Neural cell (in vitro differentiated cells): ENCODE measurements around the gene UNCX. TPM values are rescaled to one million over a fixed set of nuclear protein-coding genes. Genes with fewer than 3 reads are reported as not detected.
A peak's percentile ranks its signal among the peaks of the same experiment; 100 is the strongest.
"Not testable (repeated sequence)": the region's sequence is repeated elsewhere in the genome, so short reads cannot be mapped to it uniquely, and the experiment has no call there.

ENCODE experiments used
- H2AFZ ChIP-seq: fragments of 200-600, 300-800 bp; sonication (generic), shearing (Covaris generic); 2 replicates; pipeline ENCODE4 v1.6.0; 2014; ENCODE audit warnings: low read depth, mild to moderate bottlenecking, antibody characterized with exemption, low read length, moderate library complexity
- H3F3A ChIP-seq: fragments of 200-600 bp; shearing (Covaris generic); 2 replicates; pipeline ENCODE4 v1.6.1; 2016; ENCODE audit warnings: mild to moderate bottlenecking, moderate library complexity, mixed read lengths, antibody characterized with exemption, low read length; ENCODE audit not compliant: insufficient read depth, poor library complexity, severe bottlenecking
- H3K27ac ChIP-seq: fragments of 200-600, 300-800 bp; sonication (generic), shearing (Covaris generic); 2 replicates; pipeline ENCODE4 v1.5.1; 2014; ENCODE audit warnings: mild to moderate bottlenecking, low read length, moderate library complexity
- H3K27me3 ChIP-seq: fragments of 300-800, 200-600 bp; sonication (generic), shearing (Covaris generic); 2 replicates; pipeline ENCODE4 v1.6.0; 2014; ENCODE audit warnings: mild to moderate bottlenecking, low read depth, low read length, moderate library complexity; ENCODE audit not compliant: insufficient read depth
- H3K36me3 ChIP-seq: fragments of 300-800, 200-600 bp; sonication (generic), shearing (Covaris generic); 2 replicates; pipeline ENCODE4 v1.5.1; 2014; ENCODE audit warnings: mild to moderate bottlenecking, antibody characterized with exemption, low read length, moderate library complexity; ENCODE audit not compliant: insufficient read depth
- H3K4me2 ChIP-seq: fragments of 300-800, 200-600 bp; sonication (generic), shearing (Covaris generic); 2 replicates; pipeline ENCODE4 v1.6.0; 2014; ENCODE audit warnings: mild to moderate bottlenecking, low read length
- H3K4me3 ChIP-seq: fragments of 300-800, 200-600 bp; sonication (generic), shearing (Covaris generic); 2 replicates; pipeline ENCODE4 v1.5.1; 2014; ENCODE audit warnings: mild to moderate bottlenecking, low read length, moderate library complexity
- H3K79me2 ChIP-seq: fragments of 200-600 bp; shearing (Covaris generic); replicated peaks from 2 replicates; pipeline ENCODE4 v1.6.0; 2014; ENCODE audit warnings: mild to moderate bottlenecking, low read length, moderate library complexity; ENCODE audit not compliant: insufficient read depth
- H3K9ac ChIP-seq: fragments of 300-800, 200-600 bp; sonication (generic), shearing (Covaris generic); 2 replicates; pipeline ENCODE4 v1.6.1; 2016; ENCODE audit warnings: mild to moderate bottlenecking, low read length, mixed read lengths
- H3K9me2 ChIP-seq: fragments of 200-600 bp; shearing (Covaris generic); 2 replicates; pipeline ENCODE4 v1.6.1; 2016; ENCODE audit warnings: mild to moderate bottlenecking, low read length, mixed read lengths; ENCODE audit not compliant: insufficient read depth
- H3K9me3 ChIP-seq: fragments of 200-600, 300-800 bp; sonication (generic), shearing (Covaris generic); 2 replicates; pipeline ENCODE4 v1.6.1; 2016; ENCODE audit warnings: mild to moderate bottlenecking, mixed run types, low read length, moderate library complexity, mixed read lengths
- H4K20me1 ChIP-seq: fragments of 200-600 bp; shearing (Covaris generic); 2 replicates; pipeline ENCODE4 v1.6.1; 2016; ENCODE audit warnings: mild to moderate bottlenecking, mixed run types; ENCODE audit not compliant: insufficient read depth
- CTCF ChIP-seq: fragments of 450-650 bp; IDR thresholded peaks from 2 replicates; pipeline ENCODE4 v1.5.1; 2014; ENCODE audit warnings: antibody characterized with exemption, mild to moderate bottlenecking, moderate library complexity; ENCODE audit not compliant: poor library complexity, severe bottlenecking
- EP300 ChIP-seq: fragments of 450-650 bp; conservative IDR thresholded peaks from 2 replicates; pipeline ENCODE4 v1.6.1; 2014; ENCODE audit warnings: antibody characterized with exemption, mild to moderate bottlenecking, moderate library complexity; ENCODE audit not compliant: poor library complexity, severe bottlenecking
- EZH2 ChIP-seq: fragments of 200-600, 300-800 bp; shearing (Covaris generic), sonication (generic); IDR thresholded peaks from 2 replicates; pipeline ENCODE4 v1.6.1; 2014; ENCODE audit warnings: antibody characterized with exemption, low read length, borderline replicate concordance, mild to moderate bottlenecking; ENCODE audit not compliant: insufficient read depth, poor library complexity, severe bottlenecking
- MXI1 ChIP-seq: fragments of 450-650 bp; conservative IDR thresholded peaks from 2 replicates; pipeline ENCODE4 v1.6.1; 2014; ENCODE audit warnings: antibody characterized with exemption, mild to moderate bottlenecking; ENCODE audit not compliant: poor library complexity, severe bottlenecking
- POLR2AphosphoS5 ChIP-seq: IDR thresholded peaks from 2 replicates; pipeline ENCODE4 v1.6.1; 2012
- RAD21 ChIP-seq: fragments of 450-650 bp; conservative IDR thresholded peaks from 2 replicates; pipeline ENCODE4 v1.6.1; 2014; ENCODE audit warnings: antibody characterized with exemption, mild to moderate bottlenecking, moderate library complexity
- SMC3 ChIP-seq: fragments of 450-650 bp; conservative IDR thresholded peaks from 2 replicates; pipeline ENCODE4 v1.6.1; 2014; ENCODE audit warnings: antibody characterized with exemption, mild to moderate bottlenecking, moderate library complexity; ENCODE audit not compliant: poor library complexity
- TAF1 ChIP-seq: IDR thresholded peaks from 2 replicates; pipeline ENCODE4 v1.6.1; 2012; ENCODE audit warnings: low read depth
- polyA plus RNA-seq: library from polyadenylated mRNA; depleted of rRNA; stranded (reverse); fragments of >200 nt; gene quantifications from 2 replicates; pipeline ENCODE4 v1.2.3, GENCODE V29; 2014
- TF ChIP-seq, protein P1 (sequence below): IDR thresholded peaks from 2 replicates; pipeline ENCODE4 v1.6.1; 2012; ENCODE audit warnings: borderline replicate concordance

The UNCX gene
- polyA plus RNA-seq, 1 donor from 2014 or later: 1.6 TPM

DNA sequence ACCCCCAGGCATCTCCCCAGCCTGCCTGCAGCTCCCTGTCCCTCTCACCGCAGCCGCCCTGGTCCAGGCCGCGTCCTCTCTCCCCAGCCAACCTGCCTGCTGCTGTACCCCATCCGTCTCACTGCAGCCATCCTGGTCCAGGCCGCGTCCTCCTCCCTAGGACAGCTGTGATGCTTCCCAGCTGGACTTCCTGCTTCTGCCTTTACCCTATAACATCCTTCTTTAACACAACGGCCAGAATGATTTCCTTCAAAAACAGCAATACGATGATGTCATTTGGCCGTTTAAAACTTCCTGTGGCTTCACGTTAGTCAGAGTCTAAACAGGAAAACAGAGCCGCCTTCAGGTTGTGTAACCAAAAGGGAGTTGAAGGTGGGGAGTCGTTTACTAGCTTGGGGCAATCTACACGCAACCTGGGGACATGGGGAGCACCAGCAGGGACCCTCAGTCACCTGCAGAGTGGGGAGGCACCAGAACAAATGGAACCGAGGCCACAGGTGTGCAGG lies 40.4 kb upstream of the UNCX start:
- H3K27me3 ChIP-seq: peaks cover 3% of the 10 kb centered on the region
- TF ChIP-seq MXI1 (no peak), CTCF (no peak), EP300 (no peak), TAF1 (no peak), SMC3 (no peak), POLR2AphosphoS5 (no peak), EZH2 (no peak), RAD21 (no peak)
- TF ChIP-seq, protein P1, sequence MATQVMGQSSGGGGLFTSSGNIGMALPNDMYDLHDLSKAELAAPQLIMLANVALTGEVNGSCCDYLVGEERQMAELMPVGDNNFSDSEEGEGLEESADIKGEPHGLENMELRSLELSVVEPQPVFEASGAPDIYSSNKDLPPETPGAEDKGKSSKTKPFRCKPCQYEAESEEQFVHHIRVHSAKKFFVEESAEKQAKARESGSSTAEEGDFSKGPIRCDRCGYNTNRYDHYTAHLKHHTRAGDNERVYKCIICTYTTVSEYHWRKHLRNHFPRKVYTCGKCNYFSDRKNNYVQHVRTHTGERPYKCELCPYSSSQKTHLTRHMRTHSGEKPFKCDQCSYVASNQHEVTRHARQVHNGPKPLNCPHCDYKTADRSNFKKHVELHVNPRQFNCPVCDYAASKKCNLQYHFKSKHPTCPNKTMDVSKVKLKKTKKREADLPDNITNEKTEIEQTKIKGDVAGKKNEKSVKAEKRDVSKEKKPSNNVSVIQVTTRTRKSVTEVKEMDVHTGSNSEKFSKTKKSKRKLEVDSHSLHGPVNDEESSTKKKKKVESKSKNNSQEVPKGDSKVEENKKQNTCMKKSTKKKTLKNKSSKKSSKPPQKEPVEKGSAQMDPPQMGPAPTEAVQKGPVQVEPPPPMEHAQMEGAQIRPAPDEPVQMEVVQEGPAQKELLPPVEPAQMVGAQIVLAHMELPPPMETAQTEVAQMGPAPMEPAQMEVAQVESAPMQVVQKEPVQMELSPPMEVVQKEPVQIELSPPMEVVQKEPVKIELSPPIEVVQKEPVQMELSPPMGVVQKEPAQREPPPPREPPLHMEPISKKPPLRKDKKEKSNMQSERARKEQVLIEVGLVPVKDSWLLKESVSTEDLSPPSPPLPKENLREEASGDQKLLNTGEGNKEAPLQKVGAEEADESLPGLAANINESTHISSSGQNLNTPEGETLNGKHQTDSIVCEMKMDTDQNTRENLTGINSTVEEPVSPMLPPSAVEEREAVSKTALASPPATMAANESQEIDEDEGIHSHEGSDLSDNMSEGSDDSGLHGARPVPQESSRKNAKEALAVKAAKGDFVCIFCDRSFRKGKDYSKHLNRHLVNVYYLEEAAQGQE: no peak

DNA sequence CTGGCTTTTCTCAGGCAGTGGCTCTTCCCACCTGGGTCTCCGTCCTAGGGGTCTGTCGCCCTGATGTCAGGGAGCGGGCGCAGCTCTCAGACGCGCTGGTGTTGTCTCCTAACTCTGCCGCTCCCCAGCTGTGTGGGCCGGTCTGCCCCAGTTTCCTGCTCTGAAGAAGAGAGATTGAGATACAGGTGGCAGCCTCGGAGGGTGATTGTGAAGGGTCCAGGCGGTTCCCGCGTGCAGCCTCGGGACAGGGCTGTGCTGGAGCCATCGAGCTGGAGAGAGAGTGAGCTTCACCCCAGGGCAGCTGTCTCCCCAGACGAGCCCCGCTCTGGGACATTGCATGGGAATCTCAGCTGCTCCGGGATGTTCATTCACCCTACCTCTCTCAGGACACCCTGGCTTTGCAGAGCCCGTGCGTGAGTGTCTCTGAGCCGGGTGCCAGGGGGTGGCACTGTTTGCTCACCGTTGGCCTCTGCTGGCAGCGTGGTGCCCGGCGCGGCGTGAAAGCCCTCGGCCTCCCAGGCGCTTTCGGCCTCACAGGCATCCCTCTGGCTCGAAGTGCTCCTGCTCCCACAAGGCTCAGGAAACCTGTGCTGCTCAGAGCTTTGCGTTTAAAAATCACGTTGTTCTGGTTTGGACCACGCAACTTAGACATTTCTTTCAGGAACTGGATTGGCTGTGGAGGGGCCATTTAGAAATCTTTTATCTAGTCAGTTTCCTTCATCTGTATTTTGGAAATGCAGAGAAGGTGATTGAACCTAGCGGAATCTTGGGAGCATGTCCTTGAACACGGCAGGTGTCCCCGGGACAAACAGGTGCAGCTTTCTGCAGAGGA lies 38.9 kb upstream of the UNCX start:
- H3K9me3 ChIP-seq: no peaks in the 10 kb centered on the region
- no peak overlapping the region for H2AFZ ChIP-seq
- peaks cover 3% of the 10 kb centered on the region for H3K27me3 ChIP-seq
- no peaks in the 10 kb centered on the region for H3K79me2 ChIP-seq
- H3K9ac ChIP-seq: no peak overlapping the region
- no peaks in the 10 kb centered on the region for H3F3A ChIP-seq
- TF ChIP-seq MXI1 (no peak), CTCF (peak; percentile 54), EP300 (no peak), SMC3 (peak; percentile 49), RAD21 (peak; percentile 65)
- H3K4me3 ChIP-seq: no peak overlapping the region
- no peaks in the 10 kb centered on the region for H4K20me1 ChIP-seq
- no peak overlapping the region for H3K27ac ChIP-seq
- no peaks in the 10 kb centered on the region for H3K36me3 ChIP-seq
- no peak overlapping the region for H3K4me2 ChIP-seq
- H3K9me2 ChIP-seq: no peaks in the 10 kb centered on the region

More for the DNA sequence above, 40.4 kb upstream of the UNCX start:
- Histone ChIP-seq H4K20me1 (no peaks in the 10 kb centered on the region), H3F3A (no peaks in the 10 kb centered on the region), H3K9me3 (no peaks in the 10 kb centered on the region), H3K27ac (no peak overlapping the region), H3K4me2 (no peak overlapping the region), H3K9ac (no peak overlapping the region), H3K79me2 (no peaks in the 10 kb centered on the region), H3K36me3 (no peaks in the 10 kb centered on the region), H3K4me3 (no peak overlapping the region), H3K9me2 (no peaks in the 10 kb centered on the region), H2AFZ (no peak overlapping the region)

GRCh38 chr7:1196441-1196840 lies 36.2 kb upstream of the UNCX start:
- not testable (repeated sequence) for H3K4me2 ChIP-seq, H3K9ac ChIP-seq, H4K20me1 ChIP-seq, H3K4me3 ChIP-seq, H2AFZ ChIP-seq, H3K9me3 ChIP-seq, H3K36me3 ChIP-seq, H3K9me2 ChIP-seq, H3K79me2 ChIP-seq, H3K27ac ChIP-seq, H3K27me3 ChIP-seq, H3F3A ChIP-seq
